ENCODE data around the gene DSG2. TPM values are rescaled to one million over a fixed set of nuclear protein-coding genes. Genes with fewer than 3 reads are reported as not detected.
"Not testable (repeated sequence)": the region's sequence is repeated elsewhere in the genome, so short reads cannot be mapped to it uniquely, and the experiment has no call there.

DSG2 gene
- total RNA-seq, 1 donor from 2014 or later, result 10.5 TPM

GRCh38 chr18:31500051-31500688, 2.2 kb downstream of the DSG2 start:
- Histone ChIP-seq H3K9me3 (no peaks in the 10 kb centered on the region), H3K4me1 (no peaks in the 10 kb centered on the region), H3K4me3 (no peak overlapping the region), H3K27ac (no peak overlapping the region), H3K36me3 (no peaks in the 10 kb centered on the region), H3K27me3 (no peaks in the 10 kb centered on the region)
- intact Hi-C loops (cut with DNase I), result no loop called here
- DNase-seq (ENCODE audit: low spot score in 2 of 2), result no peak
- no peak for TF ChIP-seq CTCF (IDR thresholded peaks at IDR 0.05)

GRCh38 chr18:31503011-31503410, 5.0 kb downstream of the DSG2 start:
- no peaks in the 10 kb centered on the region for H3K4me1 ChIP-seq
- TF ChIP-seq CTCF (IDR thresholded peaks at IDR 0.05), result no peak
- no peak for DNase-seq (ENCODE audit: low spot score in 2 of 2)
- no peaks in the 10 kb centered on the region for H3K36me3 ChIP-seq
- H3K27ac ChIP-seq, result no peak overlapping the region
- intact Hi-C loops (cut with DNase I), result no loop called here
- no peaks in the 10 kb centered on the region for H3K9me3 ChIP-seq
- H3K27me3 ChIP-seq, result no peaks in the 10 kb centered on the region
- no peak overlapping the region for H3K4me3 ChIP-seq

GRCh38 chr18:31504455-31505147, 6.6 kb downstream of the DSG2 start:
- intact Hi-C loops (cut with DNase I), result no loop called here
- DNase-seq (ENCODE audit: low spot score in 2 of 2), result no peak

GRCh38 chr18:31505156-31505555, 7.2 kb downstream of the DSG2 start:
- TF ChIP-seq CTCF (IDR thresholded peaks at IDR 0.05), result no peak
- H3K4me1 ChIP-seq, result no peaks in the 10 kb centered on the region
- H3K27me3 ChIP-seq, result no peaks in the 10 kb centered on the region
- intact Hi-C loops (cut with DNase I), result no loop called here
- no peak overlapping the region for H3K27ac ChIP-seq
- no peaks in the 10 kb centered on the region for H3K36me3 ChIP-seq
- DNase-seq (ENCODE audit: low spot score in 2 of 2), result no peak
- no peak overlapping the region for H3K4me3 ChIP-seq
- no peaks in the 10 kb centered on the region for H3K9me3 ChIP-seq

More at GRCh38 chr18:31504455-31505147, 6.6 kb downstream of the DSG2 start:
- Histone ChIP-seq H3K27ac (no peak overlapping the region), H3K9me3 (no peaks in the 10 kb centered on the region), H3K4me1 (no peaks in the 10 kb centered on the region), H3K4me3 (no peak overlapping the region), H3K27me3 (no peaks in the 10 kb centered on the region), H3K36me3 (no peaks in the 10 kb centered on the region)
- TF ChIP-seq CTCF (IDR thresholded peaks at IDR 0.05), result no peak

- Histone ChIP-seq H3K27me3 (no peaks in the 10 kb centered on the region), H3K9me3 (no peaks in the 10 kb centered on the region), H3K27ac (no peak overlapping the region), H3K4me1 (no peaks in the 10 kb centered on the region), H3K36me3 (no peaks in the 10 kb centered on the region), H3K4me3 (no peak overlapping the region)
- intact Hi-C loops (cut with DNase I), result no loop called here
- no peak for TF ChIP-seq CTCF (IDR thresholded peaks at IDR 0.05)
- DNase-seq (ENCODE audit: low spot score in 2 of 2), result no peak
These were observed 8.2 kb downstream of the DSG2 start for GRCh38 chr18:31506024-31506742.

GRCh38 chr18:31507124-31507523, 9.1 kb downstream of the DSG2 start:
- H3K4me3 ChIP-seq; DNase-seq (ENCODE audit: low spot score in 2 of 2); H3K27ac ChIP-seq; H3K27me3 ChIP-seq; intact Hi-C loops (cut with DNase I); H3K9me3 ChIP-seq; H3K4me1 ChIP-seq; H3K36me3 ChIP-seq: not testable (repeated sequence)
